ENCODE data around the gene KRTAP10-10.

- TF ChIP-seq YY1 (IDR thresholded peaks at IDR 0.05; ENCODE audit: insufficient read depth, insufficient read length) (no peak), SUZ12 (IDR thresholded peaks at IDR 0.05; ENCODE audit: extremely low read depth, insufficient read depth, insufficient read length) (no peak)
Measured at GRCh38 chr21:44594406-44594916, 42.7 kb upstream of the KRTAP10-10 start.

Measured in NT2/D1 (cell line).